MM.1S (cell line): Measurements from ENCODE around the gene SHMT1.

Experiments used
- DNase-seq: peaks from one replicate; pipeline ENCODE4 v3.0.0-alpha.2; 2015
- H2AFZ ChIP-seq: fragments of 300-600 bp; sonication (generic); 2 replicates; pipeline ENCODE4 v1.6.0; 2016; ENCODE audit warnings: antibody characterized with exemption, low read length
- H3F3A ChIP-seq: fragments of 300-600 bp; sonication (generic); 2 replicates; pipeline ENCODE4 v1.6.1; 2016; ENCODE audit warnings: mild to moderate bottlenecking, antibody characterized with exemption, low read length, moderate library complexity, mixed read lengths; ENCODE audit not compliant: insufficient read depth
- H3K27ac ChIP-seq: fragments of 300-600 bp; sonication (generic); 2 replicates; pipeline ENCODE4 v1.5.1; 2016; ENCODE audit warnings: mild to moderate bottlenecking, low read length
- H3K27me3 ChIP-seq: fragments of 300-600 bp; sonication (generic); replicated peaks from 2 replicates; pipeline ENCODE4 v1.6.0; 2016; ENCODE audit warnings: low read length; ENCODE audit not compliant: insufficient read depth
- H3K36me3 ChIP-seq: fragments of 300-600 bp; sonication (generic); replicated peaks from 2 replicates; pipeline ENCODE4 v1.6.1; 2016; ENCODE audit warnings: mild to moderate bottlenecking, low read length, mixed read lengths; ENCODE audit not compliant: insufficient read depth
- H3K4me1 ChIP-seq: fragments of 300-600 bp; sonication (generic); 2 replicates; pipeline ENCODE4 v1.6.1; 2016; ENCODE audit warnings: low read length, mixed read lengths
- H3K4me2 ChIP-seq: fragments of 300-600 bp; sonication (generic); 2 replicates; pipeline ENCODE4 v1.6.0; 2016; ENCODE audit warnings: low read depth, low read length
- H3K4me3 ChIP-seq: fragments of 300-600 bp; sonication (generic); 2 replicates; pipeline ENCODE4 v1.5.1; 2016; ENCODE audit warnings: low read length, mixed read lengths
- H3K79me2 ChIP-seq: fragments of 300-600 bp; sonication (generic); 2 replicates; pipeline ENCODE4 v1.6.1; 2016; ENCODE audit warnings: mixed run types, low read length, mixed read lengths
- H3K9ac ChIP-seq: fragments of 300-600 bp; sonication (generic); 2 replicates; pipeline ENCODE4 v1.6.1; 2016; ENCODE audit warnings: low read length, mixed read lengths
- H3K9me2 ChIP-seq: fragments of 300-600 bp; sonication (generic); replicated peaks from 2 replicates; pipeline ENCODE4 v1.6.1; 2016; ENCODE audit warnings: mild to moderate bottlenecking, low read length, mixed read lengths; ENCODE audit not compliant: insufficient read depth
- H3K9me3 ChIP-seq: fragments of 300-600 bp; sonication (generic); replicated peaks from 2 replicates; pipeline ENCODE4 v1.6.1; 2016; ENCODE audit warnings: mild to moderate bottlenecking, low read length, mixed read lengths; ENCODE audit not compliant: insufficient read depth
- H4K20me1 ChIP-seq: fragments of 300-600 bp; sonication (generic); 2 replicates; pipeline ENCODE4 v1.6.1; 2016; ENCODE audit warnings: mild to moderate bottlenecking, low read length, moderate library complexity, mixed read lengths; ENCODE audit not compliant: insufficient read depth
- CTCF ChIP-seq: fragments of 300-600 bp; sonication (generic); IDR thresholded peaks from 2 replicates; pipeline ENCODE4 v1.5.1; 2016; ENCODE audit warnings: antibody characterized with exemption, low read length, mixed read lengths
- EZH2 ChIP-seq: fragments of 300-600 bp; sonication (generic); optimal IDR thresholded peaks from 2 replicates; pipeline ENCODE3; 2017; ENCODE audit warnings: low read depth, mild to moderate bottlenecking, antibody characterized with exemption, low read length, mixed read lengths
- EZH2phosphoT487 ChIP-seq: fragments of 300-600 bp; sonication (generic); IDR thresholded peaks from 2 replicates; pipeline ENCODE4 v1.6.1; 2018; ENCODE audit warnings: antibody characterized with exemption, low read length

SHMT1 gene

GRCh38 chr17:18324140-18325050 lies 39.0 kb downstream of the SHMT1 start:
- no peak overlapping the region for H2AFZ ChIP-seq
- H3K9ac ChIP-seq, result peak overlapping the region; percentile 59
- no peak for DNase-seq
- H3K27me3 ChIP-seq, result no peaks in the 10 kb centered on the region
- TF ChIP-seq CTCF (no peak), EZH2 (no peak), EZH2phosphoT487 (no peak)
- peaks cover 36% of the 10 kb centered on the region for H3F3A ChIP-seq
- peak overlapping the region; percentile 76 for H3K4me2 ChIP-seq
- peaks cover 2% of the 10 kb centered on the region; the same call in 1 of the 2 replicates for H3K36me3 ChIP-seq
- H4K20me1 ChIP-seq, result 0 out of 2 replicates have a peak, but pooled peaks cover 4% of the 10 kb centered on the region
- peaks cover 65% of the 10 kb centered on the region for H3K79me2 ChIP-seq
- no peaks in the 10 kb centered on the region for H3K9me3 ChIP-seq
- peaks cover 58% of the 10 kb centered on the region for H3K4me1 ChIP-seq
- H3K4me3 ChIP-seq, result no peak overlapping the region
- H3K9me2 ChIP-seq, result no peaks in the 10 kb centered on the region
- H3K27ac ChIP-seq, result peak overlapping the region; percentile 93

- Histone ChIP-seq H3K9me3 (no peaks in the 10 kb centered on the region), H3F3A (peaks cover 36% of the 10 kb centered on the region), H3K36me3 (0 out of 2 replicates have a peak, but pooled peaks cover 2% of the 10 kb centered on the region), H3K9me2 (no peaks in the 10 kb centered on the region), H3K9ac (no peak overlapping the region), H3K27ac (no peak overlapping the region), H3K4me2 (no peak overlapping the region), H3K4me3 (no peak overlapping the region), H4K20me1 (0 out of 2 replicates have a peak, but pooled peaks cover 4% of the 10 kb centered on the region), H3K27me3 (no peaks in the 10 kb centered on the region), H3K4me1 (peaks cover 52% of the 10 kb centered on the region), H3K79me2 (peaks cover 65% of the 10 kb centered on the region), H2AFZ (no peak overlapping the region)
- no peak for DNase-seq
- no peak for TF ChIP-seq CTCF
- TF ChIP-seq EZH2, result no peak
- no peak for TF ChIP-seq EZH2phosphoT487
Observed at GRCh38 chr17:18323507-18324139, 39.7 kb downstream of the SHMT1 start.

- Histone ChIP-seq H3K79me2 (peaks cover 64% of the 10 kb centered on the region), H3K27ac (no peak overlapping the region), H3K4me1 (peaks cover 48% of the 10 kb centered on the region), H3K4me2 (no peak overlapping the region), H3K36me3 (0 out of 2 replicates have a peak, but pooled peaks cover 2% of the 10 kb centered on the region), H3K9me2 (no peaks in the 10 kb centered on the region), H3K4me3 (no peak overlapping the region), H3K27me3 (no peaks in the 10 kb centered on the region), H4K20me1 (0 out of 2 replicates have a peak, but pooled peaks cover 4% of the 10 kb centered on the region), H3F3A (peaks cover 36% of the 10 kb centered on the region), H3K9ac (no peak overlapping the region), H3K9me3 (no peaks in the 10 kb centered on the region), H2AFZ (no peak overlapping the region)
- TF ChIP-seq CTCF (peak; percentile 6; the same call in 1 of the 2 replicates), EZH2phosphoT487 (no peak), EZH2 (no peak)
- no peak for DNase-seq
Observed at GRCh38 chr17:18323007-18323406, 40.3 kb downstream of the SHMT1 start.
